Heart left ventricle (tissue), 16 donors: Measurements from ENCODE around the gene PDCD1. TPM values are rescaled to one million over a fixed set of nuclear protein-coding genes. Genes with fewer than 3 reads are reported as not detected.
A peak's percentile ranks its signal among the peaks of the same experiment; 100 is the strongest.

Source experiments
- ATAC-seq, 4 donors: fragments of 200-7000 bp; cut with Tn5 transposase; one replicate each; pipeline ENCODE4 v1.9.1; 2020 to 2022; ENCODE audit warnings: moderate library complexity in 4 of 4, mild to moderate bottlenecking in 3 of 4, moderate number of reproducible peaks in 1 of 4
- DNase-seq, 5 donors: peaks; one replicate each; pipeline ENCODE4 v3.0.0-alpha.2; 2020
- H3K27ac ChIP-seq, 12 donors: fragments of 200-600 bp; sonication (generic) in 4 of 12; one replicate each; pipeline versions ENCODE4 v1.5.0 to v1.8.0; 2016 to 2022; ENCODE audit warnings: mild to moderate bottlenecking in 2 of 12
- H3K27me3 ChIP-seq, 9 donors: fragments of 200-600 bp; sonication (generic) in 2 of 9; one replicate each; pipeline versions ENCODE4 v1.5.1 to v1.8.0; 2016 to 2022; ENCODE audit warnings: mild to moderate bottlenecking in 3 of 9
- H3K36me3 ChIP-seq, 9 donors: fragments of 200-600 bp; sonication (generic) in 2 of 9; one replicate each; pipeline versions ENCODE4 v1.5.0 to v1.8.0; 2018 to 2022; ENCODE audit warnings: mild to moderate bottlenecking in 2 of 9
- H3K4me1 ChIP-seq, 12 donors: fragments of 200-600 bp; sonication (generic) in 4 of 12; one replicate each; pipeline versions ENCODE4 v1.5.0 to v1.8.0; 2016 to 2022; ENCODE audit warnings: mild to moderate bottlenecking in 3 of 12
- H3K4me3 ChIP-seq, 12 donors: fragments of 200-600 bp; sonication (generic) in 4 of 12; one replicate each; pipeline versions ENCODE4 v1.5.0 to v1.8.0; 2017 to 2022; ENCODE audit warnings: mild to moderate bottlenecking in 9 of 12, moderate library complexity in 4 of 12
- H3K9me3 ChIP-seq, 12 donors: fragments of 200-600 bp; sonication (generic) in 4 of 12; one replicate each; pipeline versions ENCODE4 v1.5.0 to v1.8.0; 2016 to 2022; ENCODE audit warnings: mild to moderate bottlenecking in 1 of 12
- POLR2A ChIP-seq, 2 donors: fragments of 450-650 bp; IDR thresholded peaks; one replicate each; pipeline ENCODE4 v1.6.1; 2017; ENCODE audit warnings: antibody characterized with exemption in 2 of 2, mild to moderate bottlenecking in 2 of 2, moderate library complexity in 2 of 2
- WGBS, 4 donors: extraction: QIAGEN DNeasy Blood & Tissue Kit in 2 of 4; methylation state at CpG; one replicate each; pipeline versions ENCODE4 v1.1.5 to v1.1.7; 2013 to 2018; 5-methylcytosine and 5-hydroxymethylcytosine counted together
- intact Hi-C, 10 donors: fragments of 100-400 bp; cut with DNase I; formaldehyde crosslinking; loops; one replicate each; pipeline versions ENCODE4 v1.11.1 to v1.14.2; 2022
- polyA plus RNA-seq, 2 donors: library from polyadenylated mRNA; stranded (reverse); fragments of 200-250 nt; gene quantifications; one replicate each; pipeline ENCODE4 v1.2.3, GENCODE V29; 2013
- total RNA-seq, 9 donors: library from RNA; depleted of rRNA in 2 of 9; stranded (reverse); fragments of >200 nt in 2 of 9; fragmentation: NEBNext Ultra II Directional in 3 of 9; extraction: Animal tissue kit (Norgen Biotek cat#: 25700) in 3 of 9; gene quantifications; one replicate each; pipeline versions ENCODE4 v1.1.0 to v1.2.4, GENCODE V29; 2016 to 2023
- TF ChIP-seq, protein P1 (sequence below), 12 donors: fragments of 200-600 bp; sonication (generic) in 4 of 12; IDR thresholded peaks; one replicate each; pipeline versions ENCODE4 v1.5.0 to v1.8.0; 2018 to 2022; ENCODE audit warnings: antibody characterized with exemption in 12 of 12, mild to moderate bottlenecking in 5 of 12
- donor health status: ischemic (EF 13 %, LVEDD 7.1; RV severe dilation, severe dysfunction).
- donor health status: healthy with polysubstance abuse.
- donor health status: DM: no; HTN: yes; CAD: no.
- donor health status: DM: no; HTN: no; CAD: no.
- donor health status: ischemic (EF 25% LVEDD 6.9; RV normal size, moderate dysfunction).
- donor health status: ischemic (EF 25% LVEDD 5.7; RV mildly dilated, moderate dysfunction).
- donor health status: healthy.
- donor health status: DM: yes; HTN: yes; CAD: no.
- donor health status: ischemic (EF 35%, LVEDD 5.7; RV mildly dilated, moderate dysfunction).
- donor health status: nonischemic (EF 11% LVEDD 7.7; RV severe dilation, severe dysfunction).
- donor health status: DM: yes; HTN: yes; CAD: no.
- donor health status: PGD.
- donor health status: ischemic (EF 29% LVEDD 5.4; RV normal size, mild dysfunction).
- donor health status: nonischemic (EF 23%, LVEDD 6.1; RV moderate dilation, normal function).

PDCD1 gene
- total and polyA plus RNA-seq, 11 donors = 0.27 to 7.6 (median 1.4) TPM

DNA sequence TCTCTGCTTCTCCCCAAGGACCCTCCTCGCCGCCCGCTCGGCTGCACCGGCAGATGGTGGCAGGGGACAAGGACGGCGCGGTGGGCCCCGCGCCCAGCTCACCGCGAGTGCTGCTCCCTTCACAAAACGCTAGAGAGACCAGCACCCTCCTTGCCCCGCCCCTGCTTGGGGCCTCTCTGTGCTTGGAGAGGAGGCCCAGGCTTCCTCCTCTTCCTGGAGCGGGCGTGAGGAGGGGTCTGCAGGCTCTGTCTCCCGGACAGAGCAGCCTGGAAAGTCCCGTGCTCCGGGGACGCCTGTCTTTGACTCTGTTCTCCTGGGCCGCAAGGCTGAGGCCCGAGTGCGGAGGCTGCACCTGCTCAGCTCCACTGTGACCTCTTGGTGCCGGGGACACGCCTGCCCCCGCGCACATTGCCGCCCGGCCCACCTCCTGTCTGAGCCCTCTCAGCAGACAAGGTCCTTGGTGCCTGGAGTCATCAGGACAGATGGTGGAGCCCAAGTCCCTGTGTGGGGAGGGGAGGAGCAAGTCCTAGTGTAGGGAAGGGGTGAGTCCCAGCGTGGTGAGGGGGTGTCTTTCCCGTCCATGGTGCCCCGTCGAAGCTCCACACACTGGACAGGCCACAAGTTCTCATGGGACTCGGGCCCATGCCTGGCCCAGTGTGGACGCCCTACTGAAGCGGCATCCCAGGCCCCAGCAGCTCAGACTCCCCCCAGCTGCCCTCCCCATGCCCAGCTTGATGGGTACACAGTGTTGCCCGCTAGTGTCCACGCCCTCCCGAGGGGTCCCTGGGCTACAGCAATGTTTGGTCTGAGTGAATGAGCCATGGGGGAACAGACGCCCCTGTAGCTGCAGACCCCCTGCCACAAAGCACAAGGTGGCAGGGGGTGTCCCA, 44.7 kb upstream of the PDCD1 start:
- intact Hi-C loops = no loop called here
- Histone ChIP-seq H3K36me3 (no peaks in the 10 kb centered on the region), H3K9me3 (no peaks in the 10 kb centered on the region), H3K27ac (no peak overlapping the region), H3K4me3 (no peak overlapping the region), H3K4me1 (peaks cover 0 to 26% (median 4%) of the 10 kb centered on the region in 12 donors), H3K27me3 (peaks cover 0 to 35% (median 0%) of the 10 kb centered on the region in 9 donors)
- WGBS, 4 donors = 92 to 97% (median 94%) methylated on average over 34 to 40 of the region's 40 CpGs
- TF ChIP-seq, protein P1, sequence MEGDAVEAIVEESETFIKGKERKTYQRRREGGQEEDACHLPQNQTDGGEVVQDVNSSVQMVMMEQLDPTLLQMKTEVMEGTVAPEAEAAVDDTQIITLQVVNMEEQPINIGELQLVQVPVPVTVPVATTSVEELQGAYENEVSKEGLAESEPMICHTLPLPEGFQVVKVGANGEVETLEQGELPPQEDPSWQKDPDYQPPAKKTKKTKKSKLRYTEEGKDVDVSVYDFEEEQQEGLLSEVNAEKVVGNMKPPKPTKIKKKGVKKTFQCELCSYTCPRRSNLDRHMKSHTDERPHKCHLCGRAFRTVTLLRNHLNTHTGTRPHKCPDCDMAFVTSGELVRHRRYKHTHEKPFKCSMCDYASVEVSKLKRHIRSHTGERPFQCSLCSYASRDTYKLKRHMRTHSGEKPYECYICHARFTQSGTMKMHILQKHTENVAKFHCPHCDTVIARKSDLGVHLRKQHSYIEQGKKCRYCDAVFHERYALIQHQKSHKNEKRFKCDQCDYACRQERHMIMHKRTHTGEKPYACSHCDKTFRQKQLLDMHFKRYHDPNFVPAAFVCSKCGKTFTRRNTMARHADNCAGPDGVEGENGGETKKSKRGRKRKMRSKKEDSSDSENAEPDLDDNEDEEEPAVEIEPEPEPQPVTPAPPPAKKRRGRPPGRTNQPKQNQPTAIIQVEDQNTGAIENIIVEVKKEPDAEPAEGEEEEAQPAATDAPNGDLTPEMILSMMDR (IDR thresholded peaks at IDR 0.05) = no peak
- TF ChIP-seq POLR2A (IDR thresholded peaks at IDR 0.05) = no peak
- DNase-seq = peak in 2 of 5 donors; percentile 14 to 18
- no peak for ATAC-seq

DNA sequence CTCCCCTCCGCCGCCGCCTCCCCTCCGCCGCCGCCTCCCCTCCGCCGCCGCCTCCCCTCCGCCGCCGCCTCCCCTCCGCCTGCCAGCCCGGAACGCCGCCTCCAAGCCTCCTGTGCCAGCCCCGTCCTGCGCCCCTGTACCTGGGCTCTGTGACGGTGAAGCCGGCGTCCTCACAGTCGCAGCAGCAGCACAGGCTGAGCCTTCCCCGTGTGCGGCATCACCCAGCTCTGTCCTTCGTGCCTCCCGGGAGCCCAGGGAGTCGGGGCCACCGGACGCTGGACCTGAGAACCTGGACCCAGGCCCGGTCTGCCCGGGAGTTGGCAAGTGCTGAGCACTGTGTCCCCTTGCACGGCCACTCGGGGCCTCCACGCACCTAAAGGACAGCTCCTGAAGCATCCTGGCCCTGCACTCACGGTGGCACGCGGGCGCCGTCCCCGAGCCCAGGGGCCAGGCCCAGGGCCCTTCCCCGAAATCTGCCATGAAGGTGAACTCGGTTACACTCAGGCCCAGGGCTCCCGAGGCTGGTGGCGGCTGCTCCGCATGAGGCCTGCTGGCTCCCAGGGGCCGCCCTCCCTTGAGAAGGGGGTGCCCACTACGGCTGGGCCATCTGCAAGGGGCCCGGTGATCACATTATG, 43.8 kb upstream of the PDCD1 start:
- Histone ChIP-seq H3K36me3 (no peaks in the 10 kb centered on the region), H3K27me3 (peaks cover 0 to 35% (median 0%) of the 10 kb centered on the region in 9 donors), H3K4me3 (peak overlapping the region in 4 of 12 donors; percentile 14 to 48 (median 26)), H3K27ac (no peak overlapping the region), H3K4me1 (peaks cover 0 to 26% (median 4%) of the 10 kb centered on the region in 12 donors), H3K9me3 (no peaks in the 10 kb centered on the region)
- ATAC-seq = no peak
- peak in 2 of 5 donors; percentile 16 to 25 for DNase-seq
- no peak for TF ChIP-seq POLR2A (IDR thresholded peaks at IDR 0.05)
- TF ChIP-seq, protein P1 (IDR thresholded peaks at IDR 0.05) = no peak
- intact Hi-C loops = no loop called here
- 47 to 94% (median 73%) methylated on average over 16 to 48 of the region's 48 CpGs for WGBS, 4 donors

DNA sequence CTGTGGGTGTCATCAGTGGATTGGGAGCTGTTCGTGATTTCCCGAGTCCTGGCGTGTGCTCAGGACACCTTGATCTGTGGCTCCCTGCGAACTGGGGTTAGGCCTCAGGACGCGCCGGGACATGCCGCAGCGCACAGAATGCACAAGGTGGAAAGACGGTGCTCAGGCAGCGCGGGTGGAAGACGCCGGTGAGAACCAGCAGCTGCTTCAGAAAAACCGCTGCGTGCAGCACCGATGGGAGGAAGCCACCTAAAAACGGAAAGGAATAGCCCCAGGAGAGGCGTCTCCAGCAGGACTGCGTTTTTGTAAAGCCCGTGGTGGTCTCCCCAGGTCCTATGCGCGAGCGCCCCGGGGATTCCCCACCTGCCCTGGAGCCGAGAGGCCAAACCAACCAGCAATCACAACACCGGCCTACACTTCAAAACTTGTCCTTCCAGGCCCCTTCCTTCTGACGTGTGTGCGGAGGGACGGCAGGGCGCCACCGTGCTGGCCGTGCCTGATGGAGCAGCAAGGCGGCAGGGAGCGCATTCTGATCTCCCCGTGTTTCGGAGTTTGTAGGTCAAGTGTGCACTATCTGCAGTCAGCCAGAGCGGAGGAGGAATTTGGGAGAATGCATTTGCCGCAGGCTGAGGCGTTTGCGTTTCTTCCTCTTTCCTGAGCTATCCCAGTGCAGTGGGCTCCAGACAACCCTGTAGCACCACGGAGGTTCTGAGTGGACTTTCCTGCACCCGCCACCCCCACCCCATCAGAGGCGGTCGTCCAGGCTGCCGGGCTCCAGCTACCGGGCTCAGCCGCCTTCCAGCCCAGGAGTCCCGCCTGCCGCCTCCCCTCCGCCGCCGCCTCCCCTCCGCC, 43.0 kb upstream of the PDCD1 start:
- no peaks in the 10 kb centered on the region for H3K9me3 ChIP-seq
- peaks cover 0 to 30% (median 0%) of the 10 kb centered on the region in 9 donors for H3K27me3 ChIP-seq
- 30 to 74% (median 62%) methylated on average over 42 to 54 of the region's 54 CpGs for WGBS, 4 donors
- H3K4me1 ChIP-seq = peaks cover 0 to 26% (median 4%) of the 10 kb centered on the region in 12 donors
- intact Hi-C loops = no loop called here
- no peak overlapping the region for H3K27ac ChIP-seq
- peak overlapping the region in 9 of 12 donors; percentile 8 to 48 (median 29) for H3K4me3 ChIP-seq
- H3K36me3 ChIP-seq = no peaks in the 10 kb centered on the region
- no peak for TF ChIP-seq POLR2A (IDR thresholded peaks at IDR 0.05)
- TF ChIP-seq, protein P1 (IDR thresholded peaks at IDR 0.05) = no peak
- DNase-seq = peak in 3 of 5 donors; percentile 17 to 54 (median 32)
- peak in 1 of 4 donors; percentile 20 for ATAC-seq
